NCI-H2196 (cell line): ENCODE data around the gene ESPL1.

Experiments
- DNase-seq: peaks from one replicate; lab custom pipeline; 2025; ENCODE audit not compliant: unreplicated experiment; lab: John Stamatoyannopoulos, UW

The ESPL1 gene

GRCh38 chr12:53255996-53256395 lies 12.1 kb upstream of the ESPL1 start:
- no peak for DNase-seq

GRCh38 chr12:53258541-53259539 lies 9.3 kb upstream of the ESPL1 start:
- no peak for DNase-seq

- no peak for DNase-seq
Measured at GRCh38 chr12:53259891-53260290, 8.2 kb upstream of the ESPL1 start.

GRCh38 chr12:53265783-53266182 lies 2.3 kb upstream of the ESPL1 start:
- no peak for DNase-seq

GRCh38 chr12:53267306-53267998 lies 647 bp upstream of the ESPL1 start:
- DNase-seq = no peak

- DNase-seq = no peak
Measured at GRCh38 chr12:53268630-53269562, 797 bp downstream of the ESPL1 start.

GRCh38 chr12:53274445-53274844 lies 6.3 kb downstream of the ESPL1 start:
- no peak for DNase-seq

GRCh38 chr12:53276511-53276910 lies 8.4 kb downstream of the ESPL1 start:
- no peak for DNase-seq

GRCh38 chr12:53277981-53278380 lies 9.9 kb downstream of the ESPL1 start:
- DNase-seq = no peak

GRCh38 chr12:53279283-53279869 lies 11.3 kb downstream of the ESPL1 start:
- no peak for DNase-seq

- no peak for DNase-seq
Measured at GRCh38 chr12:53279888-53280498, 11.9 kb downstream of the ESPL1 start.

- DNase-seq = no peak
Measured at GRCh38 chr12:53286448-53286847, 18.3 kb downstream of the ESPL1 start.

- peak; percentile 48 for DNase-seq
Measured at GRCh38 chr12:53287741-53288216, 19.7 kb downstream of the ESPL1 start.

- no peak for DNase-seq
Measured at GRCh38 chr12:53288322-53288721, 20.2 kb downstream of the ESPL1 start.

- no peak for DNase-seq
Measured at GRCh38 chr12:53289891-53290290, 21.8 kb downstream of the ESPL1 start.

- no peak for DNase-seq
Measured at GRCh38 chr12:53290661-53291060, 22.6 kb downstream of the ESPL1 start.

- DNase-seq = peak; percentile 87
Measured at GRCh38 chr12:53292426-53292825, 24.3 kb downstream of the ESPL1 start.

- DNase-seq = peak; percentile 89
Measured at GRCh38 chr12:53295070-53295890, 27.2 kb downstream of the ESPL1 start, which contains the start of gene PFDN5. PFDN5 (plus strand) TSS chr12:53295542; CDS start chr12:53295568, 26 bp downstream.

- DNase-seq = no peak
Measured at GRCh38 chr12:53295891-53296219, 27.8 kb downstream of the ESPL1 start.
